SK-N-MC (cell line): ENCODE data around the gene TELO2.

Experiments
- EZH2 ChIP-seq: fragments of 200-600 bp; sonication (generic); IDR thresholded peaks from one replicate; pipeline ENCODE4 v1.6.1; 2017; ENCODE audit warnings: antibody characterized with exemption
- POLR2AphosphoS5 ChIP-seq: IDR thresholded peaks from 2 replicates; pipeline ENCODE4 v1.6.1; 2012; ENCODE audit warnings: mild to moderate bottlenecking, low read depth, low read length, borderline replicate concordance

DNA sequence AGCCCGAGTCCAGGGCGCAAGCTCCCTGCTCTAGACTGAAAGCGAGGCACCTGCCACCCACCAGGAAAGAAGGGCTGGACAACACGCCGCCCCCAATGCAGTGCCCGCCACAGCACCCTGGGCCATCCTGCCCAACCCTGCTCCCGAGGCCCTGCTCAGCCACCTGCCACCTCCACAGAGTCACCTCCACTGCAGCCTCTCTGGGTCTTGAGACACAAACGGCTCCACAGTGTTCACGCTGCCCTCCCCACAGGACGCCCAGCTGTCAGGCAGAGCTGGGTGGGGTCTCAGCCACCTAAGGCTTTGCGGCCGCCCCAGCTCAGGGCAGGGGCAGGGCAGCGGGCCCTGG is 27.6 kb upstream of the TELO2 start:
- no peak for TF ChIP-seq EZH2
- no peak for TF ChIP-seq POLR2AphosphoS5
